ENCODE data around the gene CEP350. TPM values are rescaled to one million over a fixed set of nuclear protein-coding genes. Genes with fewer than 3 reads are reported as not detected.

CEP350 gene
- total and polyA plus RNA-seq, 7 experiments from 2014 or later, result 39.1 to 90.1 (median 64.0) TPM

DNA sequence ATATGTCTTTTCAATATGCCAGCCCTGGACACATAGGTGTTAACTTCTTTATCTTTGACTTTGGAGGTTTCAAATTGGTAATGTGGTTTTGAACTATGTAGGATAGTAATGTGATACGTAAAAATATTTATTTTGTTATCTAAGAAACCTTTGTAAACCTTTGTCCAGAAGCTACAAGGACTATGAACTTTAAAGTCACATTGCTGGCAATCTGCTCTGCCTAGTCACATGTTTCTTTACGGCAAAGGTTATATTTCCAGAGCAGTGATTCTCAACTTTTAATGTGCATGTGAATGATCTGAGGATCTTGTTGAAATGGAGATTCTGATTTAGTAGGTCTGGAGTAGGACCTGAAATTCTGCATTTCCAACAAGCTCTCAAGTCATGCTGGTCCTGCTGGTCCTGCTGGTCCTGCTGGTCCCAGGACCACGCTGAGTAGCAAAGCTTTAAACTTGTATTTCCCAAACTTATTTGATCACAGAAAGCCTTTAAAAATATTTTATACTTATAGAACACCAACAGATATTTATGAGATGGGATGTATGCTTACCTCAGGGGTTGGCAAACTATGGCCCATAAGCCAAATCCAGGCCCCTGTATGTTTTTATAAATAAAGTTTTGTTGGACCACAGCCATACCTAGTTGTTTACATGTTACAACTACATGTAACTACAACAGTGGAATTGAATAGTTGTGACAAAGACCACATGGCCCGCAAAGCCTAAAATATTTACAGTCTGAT is 142.1 kb downstream of the CEP350 start:
- no peaks in the 10 kb centered on the region for H3K27me3 ChIP-seq (ENCODE audit: control insufficient read depth in 2 of 2, insufficient read depth in 2 of 2, low read length in 2 of 2)
- ChIA-PET POLR2A (no interaction called here), CTCF (no interaction called here)
- intact Hi-C loops (cut with micrococcal nuclease), result loop anchor here in 1 of 2 donors (2.0 kb wide), 1 partner anchor 82 kb away; no protein-coding TSS in a partner anchor
- no peak overlapping the region for H3K4me3 Mint-ChIP-seq
- DNase-seq (no peak), ATAC-seq (no peak)
- H3K36me3 ChIP-seq (ENCODE audit: control insufficient read depth in 2 of 3, insufficient read depth in 3 of 3, low read length in 3 of 3), result peaks cover 8 to 75% (median 20%) of the 10 kb centered on the region in 3 experiments
- peaks cover 0 to 5% of the 10 kb centered on the region in 2 donors for H3K4me1 ChIP-seq (ENCODE audit: control insufficient read depth in 2 of 2, insufficient read depth in 2 of 2, low read length in 2 of 2)
- H3K4me3 ChIP-seq (ENCODE audit: low read length), result no peak overlapping the region
- no peak overlapping the region for H3K27ac ChIP-seq (ENCODE audit: low read depth, low read length)
- peaks cover 22 to 61% (median 48%) of the 10 kb centered on the region in 5 donors for H3K36me3 Mint-ChIP-seq
- no peaks in the 10 kb centered on the region for H3K9me3 ChIP-seq (ENCODE audit: control insufficient read depth in 2 of 3, low read length in 3 of 3)
- peaks cover 0 to 11% (median 0%) of the 10 kb centered on the region in 7 donors for H3K4me1 Mint-ChIP-seq
- no peaks in the 10 kb centered on the region for H3K9me3 Mint-ChIP-seq
- H3K27ac Mint-ChIP-seq, result no peak overlapping the region
- H3K27me3 Mint-ChIP-seq, result no peaks in the 10 kb centered on the region

DNA sequence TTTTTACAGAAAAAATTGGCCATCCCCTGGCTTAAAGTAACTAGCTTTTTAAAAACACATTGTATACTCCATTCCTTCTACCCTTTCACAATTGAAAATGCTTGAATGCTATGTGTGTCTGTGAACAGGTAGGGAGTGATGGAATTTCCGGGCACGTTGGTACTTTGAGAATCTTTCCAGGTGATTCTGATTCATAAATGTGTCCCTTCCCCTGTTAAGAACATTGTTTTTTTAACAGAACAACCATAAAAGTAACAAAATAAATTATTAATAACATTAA is 142.7 kb downstream of the CEP350 start:
- ChIA-PET CTCF (no interaction called here), POLR2A (no interaction called here)
- Mint-ChIP-seq H3K9me3 (no peaks in the 10 kb centered on the region), H3K36me3 (peaks cover 22 to 62% (median 48%) of the 10 kb centered on the region in 5 donors), H3K27ac (no peak overlapping the region), H3K4me3 (no peak overlapping the region), H3K27me3 (no peaks in the 10 kb centered on the region), H3K4me1 (peaks cover 0 to 11% (median 0%) of the 10 kb centered on the region in 7 donors)
- intact Hi-C loops (cut with micrococcal nuclease), result loop anchor here in 1 of 2 donors (2.0 kb wide), 1 partner anchor 82 kb away; no protein-coding TSS in a partner anchor
- Histone ChIP-seq H3K27me3 (ENCODE audit: control insufficient read depth in 2 of 2, insufficient read depth in 2 of 2, low read length in 2 of 2) (no peaks in the 10 kb centered on the region), H3K36me3 (ENCODE audit: control insufficient read depth in 2 of 3, insufficient read depth in 3 of 3, low read length in 3 of 3) (peaks cover 8 to 74% (median 20%) of the 10 kb centered on the region in 3 experiments), H3K4me3 (ENCODE audit: low read length) (no peak overlapping the region), H3K27ac (ENCODE audit: low read depth, low read length) (no peak overlapping the region), H3K9me3 (ENCODE audit: control insufficient read depth in 2 of 3, low read length in 3 of 3) (no peaks in the 10 kb centered on the region), H3K4me1 (ENCODE audit: control insufficient read depth in 2 of 2, insufficient read depth in 2 of 2, low read length in 2 of 2) (peaks cover 0 to 5% of the 10 kb centered on the region in 2 donors)
- ATAC-seq (no peak), DNase-seq (no peak)

DNA sequence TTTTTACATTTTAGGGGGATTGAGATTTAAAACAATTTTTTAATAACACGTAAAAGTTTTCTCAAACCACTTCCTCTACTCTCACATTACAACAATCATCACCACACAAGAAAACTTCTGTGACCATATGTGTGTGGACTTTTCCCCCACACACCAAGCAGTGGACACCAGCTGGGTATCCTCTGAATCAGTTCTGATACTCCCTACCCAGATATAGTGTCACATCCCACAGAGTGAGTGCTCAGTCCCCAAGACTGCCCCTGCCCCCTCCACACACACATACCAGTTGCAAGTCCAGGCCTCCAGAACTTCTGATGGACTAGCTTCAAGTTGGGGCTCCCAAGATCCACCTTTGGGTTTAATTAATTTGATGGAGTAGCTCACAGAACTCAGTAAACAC is 146.8 kb downstream of the CEP350 start:
- Histone ChIP-seq H3K27ac (ENCODE audit: low read depth, low read length) (no peak overlapping the region), H3K27me3 (ENCODE audit: control insufficient read depth in 2 of 2, insufficient read depth in 2 of 2, low read length in 2 of 2) (no peaks in the 10 kb centered on the region), H3K4me3 (ENCODE audit: low read length) (no peak overlapping the region), H3K36me3 (ENCODE audit: control insufficient read depth in 2 of 3, insufficient read depth in 3 of 3, low read length in 3 of 3) (peaks cover 0 to 59% (median 8%) of the 10 kb centered on the region in 3 experiments), H3K9me3 (ENCODE audit: control insufficient read depth in 2 of 3, low read length in 3 of 3) (no peaks in the 10 kb centered on the region), H3K4me1 (ENCODE audit: control insufficient read depth in 2 of 2, insufficient read depth in 2 of 2, low read length in 2 of 2) (peaks cover 0 to 5% of the 10 kb centered on the region in 2 donors)
- ATAC-seq (no peak), DNase-seq (no peak)
- Mint-ChIP-seq H3K9me3 (no peaks in the 10 kb centered on the region), H3K27me3 (no peaks in the 10 kb centered on the region), H3K4me1 (peaks cover 0 to 11% (median 0%) of the 10 kb centered on the region in 7 donors), H3K4me3 (no peak overlapping the region), H3K27ac (peak overlapping the region in 2 of 9 donors; percentile 11 to 66), H3K36me3 (peaks cover 4 to 42% (median 20%) of the 10 kb centered on the region in 5 donors)
- CTCF ChIA-PET, result interaction anchor here (2.3 kb wide), 1 partner anchor 78 kb away, joined by 9 read pairs; no protein-coding TSS in a partner anchor
- POLR2A ChIA-PET, result no interaction called here
- intact Hi-C loops (cut with micrococcal nuclease), result no loop called here

DNA sequence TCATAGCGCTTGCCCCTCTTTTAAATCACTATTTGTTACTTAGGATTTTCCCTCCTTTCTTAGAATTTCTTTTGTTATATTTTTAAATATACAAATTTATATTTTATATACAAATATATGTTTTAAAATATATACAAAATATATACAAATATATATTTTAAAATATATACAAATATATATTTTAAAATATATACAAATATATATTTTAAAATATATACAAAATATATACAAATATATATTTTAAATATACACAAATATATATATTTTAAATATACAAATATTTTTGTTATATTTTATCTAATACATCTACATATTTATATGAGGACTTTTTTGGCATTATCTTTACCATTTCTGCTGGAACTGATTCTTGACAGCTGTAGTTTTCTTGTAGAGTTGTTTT is 149.2 kb downstream of the CEP350 start:
- H3K27me3 Mint-ChIP-seq, result no peaks in the 10 kb centered on the region
- no peaks in the 10 kb centered on the region for H3K9me3 Mint-ChIP-seq
- Histone ChIP-seq H3K36me3 (ENCODE audit: control insufficient read depth in 2 of 3, insufficient read depth in 3 of 3, low read length in 3 of 3) (peaks cover 0 to 55% (median 0%) of the 10 kb centered on the region in 3 experiments), H3K4me3 (ENCODE audit: low read length) (no peak overlapping the region), H3K9me3 (ENCODE audit: control insufficient read depth in 2 of 3, low read length in 3 of 3) (no peaks in the 10 kb centered on the region), H3K27ac (ENCODE audit: low read depth, low read length) (no peak overlapping the region), H3K27me3 (ENCODE audit: control insufficient read depth in 2 of 2, insufficient read depth in 2 of 2, low read length in 2 of 2) (no peaks in the 10 kb centered on the region), H3K4me1 (ENCODE audit: control insufficient read depth in 2 of 2, insufficient read depth in 2 of 2, low read length in 2 of 2) (peaks cover 0 to 5% of the 10 kb centered on the region in 2 donors)
- peaks cover 9 to 56% (median 28%) of the 10 kb centered on the region in 5 donors for H3K36me3 Mint-ChIP-seq
- intact Hi-C loops (cut with micrococcal nuclease), result no loop called here
- H3K27ac Mint-ChIP-seq, result peak overlapping the region in 1 of 9 donors; percentile 2
- no peak for ATAC-seq
- DNase-seq, result no peak
- ChIA-PET POLR2A (no interaction called here), CTCF (no interaction called here)
- peaks cover 0 to 11% (median 0%) of the 10 kb centered on the region in 7 donors for H3K4me1 Mint-ChIP-seq
- H3K4me3 Mint-ChIP-seq, result no peak overlapping the region

DNA sequence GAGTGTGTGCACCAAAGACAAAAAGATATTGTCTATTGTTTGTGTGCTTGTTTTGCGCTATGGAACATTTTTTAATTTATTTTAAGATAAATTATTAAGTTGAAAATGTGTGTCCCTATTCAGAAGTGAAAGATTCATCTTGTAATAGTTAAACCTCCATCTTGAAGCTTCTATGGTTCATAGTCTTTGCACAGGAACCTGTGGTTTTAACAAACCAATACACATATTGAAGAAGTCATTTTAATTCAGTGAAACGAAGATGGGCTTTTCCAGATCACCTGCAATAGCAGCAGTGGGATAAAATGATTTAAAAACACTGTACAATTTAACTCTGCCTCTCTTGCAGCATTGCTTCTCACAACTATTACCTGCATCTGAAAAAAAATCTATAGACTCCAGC is 157.5 kb downstream of the CEP350 start:
- Mint-ChIP-seq H3K36me3 (peaks cover 13 to 62% (median 34%) of the 10 kb centered on the region in 5 donors), H3K4me3 (no peak overlapping the region), H3K9me3 (peaks cover 0 to 3% (median 0%) of the 10 kb centered on the region in 11 donors), H3K27ac (peak overlapping the region in 3 of 9 donors; percentile 12 to 39 (median 14)), H3K27me3 (no peaks in the 10 kb centered on the region), H3K4me1 (no peaks in the 10 kb centered on the region)
- Histone ChIP-seq H3K36me3 (ENCODE audit: control insufficient read depth in 2 of 3, insufficient read depth in 3 of 3, low read length in 3 of 3) (peaks cover 0 to 43% (median 11%) of the 10 kb centered on the region in 3 experiments), H3K9me3 (ENCODE audit: control insufficient read depth in 2 of 3, low read length in 3 of 3) (no peaks in the 10 kb centered on the region), H3K4me1 (ENCODE audit: control insufficient read depth in 2 of 2, insufficient read depth in 2 of 2, low read length in 2 of 2) (no peaks in the 10 kb centered on the region), H3K27me3 (ENCODE audit: control insufficient read depth in 2 of 2, insufficient read depth in 2 of 2, low read length in 2 of 2) (no peaks in the 10 kb centered on the region), H3K4me3 (ENCODE audit: low read length) (no peak overlapping the region), H3K27ac (ENCODE audit: low read depth, low read length) (no peak overlapping the region)
- ChIA-PET CTCF (no interaction called here), POLR2A (no interaction called here)
- DNase-seq (no peak), ATAC-seq (no peak)
- intact Hi-C loops (cut with micrococcal nuclease), result no loop called here

DNA sequence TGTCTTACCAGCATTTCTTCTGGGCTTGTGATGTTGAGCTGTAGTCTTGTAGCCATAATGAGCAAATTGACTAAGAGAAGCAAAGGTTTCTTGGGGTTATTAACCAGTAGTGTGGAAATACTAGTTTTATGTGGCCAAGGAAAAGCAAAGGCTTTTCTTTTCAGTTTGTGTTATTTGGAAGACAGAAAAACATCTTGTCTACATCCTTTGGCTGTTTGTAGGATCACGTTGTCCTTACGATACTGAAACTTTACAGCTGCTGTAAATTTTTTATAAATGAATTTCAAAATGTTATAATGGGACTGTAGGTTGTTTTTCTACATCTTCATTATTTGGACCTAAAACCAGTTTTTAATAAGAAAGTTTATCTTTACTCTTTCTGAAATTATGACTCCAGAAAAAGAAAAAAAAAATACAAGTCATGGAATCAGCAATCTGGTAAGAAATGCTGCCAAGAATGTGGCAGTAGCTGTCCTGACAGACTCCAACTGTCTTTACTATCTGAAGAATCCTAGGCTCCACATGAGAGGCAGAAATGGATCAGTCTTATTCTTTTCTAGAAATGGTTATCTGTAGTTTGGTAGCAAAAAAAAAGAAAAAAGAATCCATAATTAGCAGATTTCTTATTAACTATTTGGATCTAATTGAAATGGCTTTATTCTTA is 158.5 kb downstream of the CEP350 start:
- ChIA-PET POLR2A (interaction anchor here (0.7 kb wide), 1 partner anchor 515 kb away, joined by 4 read pairs; no protein-coding TSS in a partner anchor), CTCF (no interaction called here)
- H3K4me1 Mint-ChIP-seq, result peaks cover 0 to 4% (median 0%) of the 10 kb centered on the region in 7 donors
- Histone ChIP-seq H3K36me3 (ENCODE audit: control insufficient read depth in 2 of 3, insufficient read depth in 3 of 3, low read length in 3 of 3) (peaks cover 0 to 43% (median 11%) of the 10 kb centered on the region in 3 experiments), H3K27ac (ENCODE audit: low read depth, low read length) (no peak overlapping the region), H3K4me1 (ENCODE audit: control insufficient read depth in 2 of 2, insufficient read depth in 2 of 2, low read length in 2 of 2) (no peaks in the 10 kb centered on the region), H3K9me3 (ENCODE audit: control insufficient read depth in 2 of 3, low read length in 3 of 3) (no peaks in the 10 kb centered on the region), H3K4me3 (ENCODE audit: low read length) (no peak overlapping the region), H3K27me3 (ENCODE audit: control insufficient read depth in 2 of 2, insufficient read depth in 2 of 2, low read length in 2 of 2) (no peaks in the 10 kb centered on the region)
- H3K4me3 Mint-ChIP-seq, result no peak overlapping the region
- peaks cover 0 to 7% (median 0%) of the 10 kb centered on the region in 11 donors for H3K9me3 Mint-ChIP-seq
- DNase-seq, result no peak
- H3K27me3 Mint-ChIP-seq, result no peaks in the 10 kb centered on the region
- peak overlapping the region in 1 of 9 donors; percentile 12 for H3K27ac Mint-ChIP-seq
- intact Hi-C loops (cut with micrococcal nuclease), result no loop called here
- no peak for ATAC-seq
- H3K36me3 Mint-ChIP-seq, result peaks cover 12 to 56% (median 29%) of the 10 kb centered on the region in 5 donors

All from naive thymus-derived CD4-positive, alpha-beta T cell (primary cell).